GM19240 (cell line): ENCODE results near the gene FCAMR.

Experiments
- DNase-seq: peaks from one replicate; pipeline ENCODE4 v3.0.0; 2011; ENCODE audit warnings: low spot score; ENCODE audit not compliant: insufficient read length

The FCAMR gene, protein sequence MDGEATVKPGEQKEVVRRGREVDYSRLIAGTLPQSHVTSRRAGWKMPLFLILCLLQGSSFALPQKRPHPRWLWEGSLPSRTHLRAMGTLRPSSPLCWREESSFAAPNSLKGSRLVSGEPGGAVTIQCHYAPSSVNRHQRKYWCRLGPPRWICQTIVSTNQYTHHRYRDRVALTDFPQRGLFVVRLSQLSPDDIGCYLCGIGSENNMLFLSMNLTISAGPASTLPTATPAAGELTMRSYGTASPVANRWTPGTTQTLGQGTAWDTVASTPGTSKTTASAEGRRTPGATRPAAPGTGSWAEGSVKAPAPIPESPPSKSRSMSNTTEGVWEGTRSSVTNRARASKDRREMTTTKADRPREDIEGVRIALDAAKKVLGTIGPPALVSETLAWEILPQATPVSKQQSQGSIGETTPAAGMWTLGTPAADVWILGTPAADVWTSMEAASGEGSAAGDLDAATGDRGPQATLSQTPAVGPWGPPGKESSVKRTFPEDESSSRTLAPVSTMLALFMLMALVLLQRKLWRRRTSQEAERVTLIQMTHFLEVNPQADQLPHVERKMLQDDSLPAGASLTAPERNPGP

DNA sequence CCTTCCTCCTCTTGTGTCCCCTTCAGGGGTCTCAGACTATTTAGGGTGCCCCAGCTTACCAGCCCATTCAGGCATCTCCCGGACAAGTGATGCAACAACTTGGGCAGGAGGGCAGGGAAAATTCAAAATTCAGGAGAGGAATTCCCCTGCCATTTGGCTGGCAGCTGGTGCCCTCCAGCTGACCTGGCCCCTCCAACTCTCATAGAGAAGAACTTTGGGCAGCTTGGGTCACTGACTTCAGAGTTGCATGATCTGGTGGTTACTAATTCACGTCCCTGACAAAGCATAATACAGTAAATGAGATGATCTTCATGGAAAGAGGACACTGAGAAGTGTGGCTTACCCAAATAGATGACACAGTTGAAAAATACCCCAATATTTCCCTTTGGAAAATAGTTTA, at the start of gene FCAMR:
FCAMR (minus strand) TSS at position 15 of the 400 bp plus-strand sequence. CDS start 335 bp downstream, outside the sequence.
- no peak for DNase-seq

DNA sequence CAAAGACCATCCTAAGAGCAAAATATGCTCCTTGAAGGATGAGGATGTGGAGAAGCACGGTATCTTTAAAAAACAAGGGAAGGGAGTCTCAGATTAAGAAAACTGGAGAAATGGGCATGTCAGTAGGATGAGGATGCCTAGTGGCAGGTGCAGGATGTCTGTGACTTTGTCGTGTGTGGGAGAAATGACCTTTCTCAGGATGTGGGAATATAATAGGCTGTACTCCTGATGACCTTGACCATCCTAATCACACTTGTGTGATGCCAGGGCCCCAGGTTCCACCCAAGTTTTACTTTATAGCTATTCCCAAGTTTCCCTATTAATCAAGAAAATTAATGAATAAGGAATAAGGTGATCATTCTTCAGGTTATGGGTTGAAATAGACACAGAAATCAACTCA, 49.4 kb upstream of the FCAMR start:
- no peak for DNase-seq

- DNase-seq: no peak
Measured at GRCh38 chr1:207019161-207019560, 48.9 kb upstream of the FCAMR start.

- no peak for DNase-seq
Measured at GRCh38 chr1:207018707-207019106, 48.4 kb upstream of the FCAMR start.

- DNase-seq: no peak
Measured at GRCh38 chr1:207017615-207018559, 47.6 kb upstream of the FCAMR start.

DNA sequence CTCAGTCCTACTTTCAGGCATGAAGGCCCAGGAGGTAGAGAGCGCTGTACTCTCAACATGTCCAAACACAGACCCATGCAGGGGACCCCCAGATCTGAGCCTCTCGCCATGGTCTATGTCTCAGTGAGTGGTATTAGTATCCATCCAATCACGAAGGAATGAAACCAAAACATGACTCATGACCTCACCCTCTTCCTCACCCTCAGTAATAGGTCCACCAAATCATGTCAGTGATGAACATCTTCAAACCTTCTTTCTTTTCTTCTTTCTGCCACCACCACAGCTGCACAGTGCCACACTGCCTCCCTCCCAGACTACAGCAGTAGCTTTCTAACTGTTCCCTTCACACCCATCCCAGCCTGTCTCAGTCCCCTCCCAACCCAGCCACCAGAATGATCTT, 45.5 kb upstream of the FCAMR start:
- no peak for DNase-seq

- DNase-seq: no peak
Measured at GRCh38 chr1:207014728-207015127, 44.5 kb upstream of the FCAMR start.

GRCh38 chr1:207013321-207014085, 43.2 kb upstream of the FCAMR start:
- no peak for DNase-seq

GRCh38 chr1:207010726-207011125, 40.5 kb upstream of the FCAMR start:
- DNase-seq: no peak

DNA sequence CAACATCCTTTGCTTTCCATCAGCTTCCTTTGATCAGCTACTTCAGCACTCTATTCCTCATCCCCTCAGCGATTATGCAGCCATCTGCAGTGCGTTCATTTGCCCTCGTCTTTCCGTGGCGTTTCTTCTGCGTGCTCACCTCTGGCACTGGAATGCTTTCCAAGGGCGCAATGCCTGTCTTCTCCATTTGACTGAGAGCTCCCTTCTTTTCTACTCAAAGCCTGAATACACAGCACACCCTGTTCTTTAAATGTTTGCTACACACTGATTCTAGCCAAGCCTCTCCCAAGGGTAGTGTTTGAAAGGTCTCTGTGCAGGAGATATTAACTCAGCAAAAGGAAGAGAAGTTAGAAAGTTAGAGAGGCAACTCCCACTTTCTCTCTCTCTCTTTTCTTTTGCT, 39.7 kb upstream of the FCAMR start:
- no peak for DNase-seq

DNA sequence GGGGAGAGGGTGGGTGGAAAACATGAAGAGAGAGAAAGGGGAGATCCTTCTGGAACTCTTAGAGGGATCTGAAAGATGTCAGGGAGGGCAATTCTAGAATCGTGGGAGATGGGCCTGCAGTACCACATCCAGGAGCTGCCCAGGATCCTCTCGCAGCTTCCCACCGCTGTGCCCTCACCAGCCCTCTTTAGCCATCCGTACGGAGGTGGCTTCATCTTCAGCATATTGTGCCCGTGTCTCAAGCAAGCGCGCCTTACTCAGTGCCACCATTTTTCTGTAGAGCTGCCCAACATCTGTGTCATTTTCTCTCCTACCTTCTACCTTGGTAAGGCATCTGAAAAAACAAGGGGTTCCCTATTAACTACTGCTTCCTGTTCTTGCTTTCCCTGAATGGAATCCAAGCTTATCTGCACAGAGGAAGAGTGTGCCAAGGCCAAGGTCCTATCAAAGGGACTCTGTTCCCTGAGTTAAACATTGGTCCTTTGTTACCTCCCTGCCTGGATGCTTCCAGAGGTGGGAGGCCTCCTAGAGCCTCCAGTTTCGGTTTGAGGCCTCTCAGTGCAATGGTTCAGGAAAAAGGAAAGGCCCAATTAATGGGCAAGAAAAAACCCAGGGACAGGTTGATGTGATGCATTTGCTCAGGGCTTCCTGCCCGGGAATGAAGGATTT, 39.1 kb upstream of the FCAMR start:
- DNase-seq: no peak

DNA sequence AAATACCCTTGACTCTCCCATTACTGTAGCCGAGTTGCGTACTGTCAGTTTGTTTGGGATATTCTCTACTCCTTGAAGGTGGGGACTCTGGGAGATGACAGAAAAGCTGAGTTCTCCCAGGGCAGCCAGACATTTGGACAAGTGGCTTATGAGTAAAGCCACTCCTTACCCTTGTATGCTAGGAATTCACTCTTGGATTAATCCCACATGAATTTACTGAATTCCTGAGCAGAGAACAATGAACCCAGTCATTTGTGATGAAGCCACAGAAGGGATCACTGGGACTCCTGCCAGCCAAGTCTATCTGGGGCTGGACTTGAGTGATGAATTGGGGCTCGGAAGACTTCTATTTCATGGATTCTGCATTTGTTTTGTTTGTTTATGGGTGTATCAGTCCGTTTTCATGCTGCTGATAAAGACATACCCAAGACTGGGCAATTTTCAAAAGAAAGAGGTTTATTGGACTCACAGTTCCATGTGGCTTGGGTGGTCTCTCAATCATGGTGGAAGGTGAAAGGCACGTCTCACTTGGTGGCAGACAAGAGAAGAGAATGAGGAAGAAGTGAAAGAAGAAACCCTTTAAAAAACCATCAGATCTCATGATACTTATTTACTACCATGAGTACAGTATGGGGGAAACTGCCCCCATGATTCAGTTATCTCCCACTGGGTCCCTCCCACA, 37.2 kb upstream of the FCAMR start:
- no peak for DNase-seq

DNA sequence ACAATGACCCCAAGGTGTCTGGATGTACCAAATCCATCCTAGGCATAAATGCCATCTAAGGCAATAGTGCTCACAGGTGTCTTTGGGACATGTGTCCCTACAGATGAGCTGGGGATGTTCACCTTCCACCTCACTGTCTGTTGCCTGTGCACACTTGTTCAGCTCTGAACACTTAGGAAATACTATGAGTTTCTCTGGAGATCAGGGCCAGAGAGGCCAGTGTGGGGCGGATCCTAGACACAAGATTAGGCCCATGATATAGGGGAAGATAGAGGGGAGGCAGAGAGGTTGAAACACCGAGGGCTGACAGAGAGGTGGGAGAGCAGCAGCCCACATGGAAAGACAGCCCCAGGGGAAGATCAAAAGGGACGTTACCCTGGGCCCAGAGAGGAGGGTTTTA, 36.7 kb upstream of the FCAMR start:
- no peak for DNase-seq

- DNase-seq: no peak
Measured at GRCh38 chr1:207006083-207006482, 35.8 kb upstream of the FCAMR start.

- DNase-seq: peak; percentile 43
Measured at GRCh38 chr1:207004931-207005830, 34.9 kb upstream of the FCAMR start.

GRCh38 chr1:207003210-207003609, 33.0 kb upstream of the FCAMR start:
- no peak for DNase-seq

- DNase-seq: no peak
Measured at GRCh38 chr1:207002724-207003146, 32.5 kb upstream of the FCAMR start.

- DNase-seq: no peak
Measured at GRCh38 chr1:207001492-207002245, 31.4 kb upstream of the FCAMR start.
